GM23338 (cell line): ENCODE measurements around the gene CIAPIN1.

Experiments
- EZH2 ChIP-seq: fragments of 200-600 bp; sonication (generic); IDR thresholded peaks from one replicate; pipeline ENCODE4 v1.8.0; 2017; ENCODE audit warnings: antibody characterized with exemption, mild to moderate bottlenecking, low read depth; ENCODE audit not compliant: unreplicated experiment
- NANOG ChIP-seq: IDR thresholded peaks from 2 replicates; pipeline ENCODE4 v1.6.1; 2016; ENCODE audit warnings: antibody characterized with exemption, borderline replicate concordance
- POLR2AphosphoS5 ChIP-seq: IDR thresholded peaks from 2 replicates; pipeline ENCODE4 v1.6.1; 2016; ENCODE audit warnings: antibody characterized with exemption, low read depth
- TF ChIP-seq, protein P1 (sequence below), 2 experiments: fragments of 200-600 bp in 1 of 2; sonication (generic) in 1 of 2; conservative IDR thresholded peaks; 2 replicates each; pipeline versions ENCODE4 v1.5.1 to v1.6.1; 2016 to 2017; ENCODE audit warnings: antibody characterized with exemption in 2 of 2, low read depth in 2 of 2, mild to moderate bottlenecking in 2 of 2, moderate library complexity in 1 of 2
- TF ChIP-seq, protein P2 (sequence below): fragments of 250-450 bp; sonication (Bioruptor Pico); IDR thresholded peaks from 2 replicates; pipeline ENCODE4 v1.5.0; 2020; ENCODE audit warnings: mild to moderate bottlenecking, moderate library complexity
- TF ChIP-seq, protein P3 (sequence below): IDR thresholded peaks from one replicate; pipeline ENCODE4 v1.6.1; 2018; ENCODE audit warnings: antibody characterized with exemption; ENCODE audit not compliant: unreplicated experiment

DNA sequence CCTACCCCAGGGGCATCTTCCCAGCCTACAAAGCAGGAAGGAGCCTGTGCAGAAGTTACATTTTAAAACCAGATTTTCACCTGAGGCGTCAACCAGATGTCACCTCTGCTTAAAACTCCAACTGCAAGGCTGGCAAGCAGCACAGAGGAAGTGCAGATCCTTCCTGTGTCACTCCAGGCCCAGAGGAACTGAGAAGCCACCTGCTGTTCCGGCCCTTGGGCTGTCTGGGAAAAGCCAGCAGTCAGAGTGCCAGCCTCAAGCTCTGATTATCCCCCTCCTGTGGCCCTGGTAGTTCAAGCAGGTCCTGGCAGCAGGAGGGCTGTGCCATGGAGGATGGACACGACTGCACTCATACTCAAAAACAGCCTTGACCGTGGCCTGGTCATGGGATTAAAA is 25.5 kb upstream of the CIAPIN1 start:
- TF ChIP-seq, protein P1, sequence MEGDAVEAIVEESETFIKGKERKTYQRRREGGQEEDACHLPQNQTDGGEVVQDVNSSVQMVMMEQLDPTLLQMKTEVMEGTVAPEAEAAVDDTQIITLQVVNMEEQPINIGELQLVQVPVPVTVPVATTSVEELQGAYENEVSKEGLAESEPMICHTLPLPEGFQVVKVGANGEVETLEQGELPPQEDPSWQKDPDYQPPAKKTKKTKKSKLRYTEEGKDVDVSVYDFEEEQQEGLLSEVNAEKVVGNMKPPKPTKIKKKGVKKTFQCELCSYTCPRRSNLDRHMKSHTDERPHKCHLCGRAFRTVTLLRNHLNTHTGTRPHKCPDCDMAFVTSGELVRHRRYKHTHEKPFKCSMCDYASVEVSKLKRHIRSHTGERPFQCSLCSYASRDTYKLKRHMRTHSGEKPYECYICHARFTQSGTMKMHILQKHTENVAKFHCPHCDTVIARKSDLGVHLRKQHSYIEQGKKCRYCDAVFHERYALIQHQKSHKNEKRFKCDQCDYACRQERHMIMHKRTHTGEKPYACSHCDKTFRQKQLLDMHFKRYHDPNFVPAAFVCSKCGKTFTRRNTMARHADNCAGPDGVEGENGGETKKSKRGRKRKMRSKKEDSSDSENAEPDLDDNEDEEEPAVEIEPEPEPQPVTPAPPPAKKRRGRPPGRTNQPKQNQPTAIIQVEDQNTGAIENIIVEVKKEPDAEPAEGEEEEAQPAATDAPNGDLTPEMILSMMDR (conservative IDR thresholded peaks at IDR 0.05; ENCODE audit: low read depth in 2 of 2), result no peak
- TF ChIP-seq, protein P2, sequence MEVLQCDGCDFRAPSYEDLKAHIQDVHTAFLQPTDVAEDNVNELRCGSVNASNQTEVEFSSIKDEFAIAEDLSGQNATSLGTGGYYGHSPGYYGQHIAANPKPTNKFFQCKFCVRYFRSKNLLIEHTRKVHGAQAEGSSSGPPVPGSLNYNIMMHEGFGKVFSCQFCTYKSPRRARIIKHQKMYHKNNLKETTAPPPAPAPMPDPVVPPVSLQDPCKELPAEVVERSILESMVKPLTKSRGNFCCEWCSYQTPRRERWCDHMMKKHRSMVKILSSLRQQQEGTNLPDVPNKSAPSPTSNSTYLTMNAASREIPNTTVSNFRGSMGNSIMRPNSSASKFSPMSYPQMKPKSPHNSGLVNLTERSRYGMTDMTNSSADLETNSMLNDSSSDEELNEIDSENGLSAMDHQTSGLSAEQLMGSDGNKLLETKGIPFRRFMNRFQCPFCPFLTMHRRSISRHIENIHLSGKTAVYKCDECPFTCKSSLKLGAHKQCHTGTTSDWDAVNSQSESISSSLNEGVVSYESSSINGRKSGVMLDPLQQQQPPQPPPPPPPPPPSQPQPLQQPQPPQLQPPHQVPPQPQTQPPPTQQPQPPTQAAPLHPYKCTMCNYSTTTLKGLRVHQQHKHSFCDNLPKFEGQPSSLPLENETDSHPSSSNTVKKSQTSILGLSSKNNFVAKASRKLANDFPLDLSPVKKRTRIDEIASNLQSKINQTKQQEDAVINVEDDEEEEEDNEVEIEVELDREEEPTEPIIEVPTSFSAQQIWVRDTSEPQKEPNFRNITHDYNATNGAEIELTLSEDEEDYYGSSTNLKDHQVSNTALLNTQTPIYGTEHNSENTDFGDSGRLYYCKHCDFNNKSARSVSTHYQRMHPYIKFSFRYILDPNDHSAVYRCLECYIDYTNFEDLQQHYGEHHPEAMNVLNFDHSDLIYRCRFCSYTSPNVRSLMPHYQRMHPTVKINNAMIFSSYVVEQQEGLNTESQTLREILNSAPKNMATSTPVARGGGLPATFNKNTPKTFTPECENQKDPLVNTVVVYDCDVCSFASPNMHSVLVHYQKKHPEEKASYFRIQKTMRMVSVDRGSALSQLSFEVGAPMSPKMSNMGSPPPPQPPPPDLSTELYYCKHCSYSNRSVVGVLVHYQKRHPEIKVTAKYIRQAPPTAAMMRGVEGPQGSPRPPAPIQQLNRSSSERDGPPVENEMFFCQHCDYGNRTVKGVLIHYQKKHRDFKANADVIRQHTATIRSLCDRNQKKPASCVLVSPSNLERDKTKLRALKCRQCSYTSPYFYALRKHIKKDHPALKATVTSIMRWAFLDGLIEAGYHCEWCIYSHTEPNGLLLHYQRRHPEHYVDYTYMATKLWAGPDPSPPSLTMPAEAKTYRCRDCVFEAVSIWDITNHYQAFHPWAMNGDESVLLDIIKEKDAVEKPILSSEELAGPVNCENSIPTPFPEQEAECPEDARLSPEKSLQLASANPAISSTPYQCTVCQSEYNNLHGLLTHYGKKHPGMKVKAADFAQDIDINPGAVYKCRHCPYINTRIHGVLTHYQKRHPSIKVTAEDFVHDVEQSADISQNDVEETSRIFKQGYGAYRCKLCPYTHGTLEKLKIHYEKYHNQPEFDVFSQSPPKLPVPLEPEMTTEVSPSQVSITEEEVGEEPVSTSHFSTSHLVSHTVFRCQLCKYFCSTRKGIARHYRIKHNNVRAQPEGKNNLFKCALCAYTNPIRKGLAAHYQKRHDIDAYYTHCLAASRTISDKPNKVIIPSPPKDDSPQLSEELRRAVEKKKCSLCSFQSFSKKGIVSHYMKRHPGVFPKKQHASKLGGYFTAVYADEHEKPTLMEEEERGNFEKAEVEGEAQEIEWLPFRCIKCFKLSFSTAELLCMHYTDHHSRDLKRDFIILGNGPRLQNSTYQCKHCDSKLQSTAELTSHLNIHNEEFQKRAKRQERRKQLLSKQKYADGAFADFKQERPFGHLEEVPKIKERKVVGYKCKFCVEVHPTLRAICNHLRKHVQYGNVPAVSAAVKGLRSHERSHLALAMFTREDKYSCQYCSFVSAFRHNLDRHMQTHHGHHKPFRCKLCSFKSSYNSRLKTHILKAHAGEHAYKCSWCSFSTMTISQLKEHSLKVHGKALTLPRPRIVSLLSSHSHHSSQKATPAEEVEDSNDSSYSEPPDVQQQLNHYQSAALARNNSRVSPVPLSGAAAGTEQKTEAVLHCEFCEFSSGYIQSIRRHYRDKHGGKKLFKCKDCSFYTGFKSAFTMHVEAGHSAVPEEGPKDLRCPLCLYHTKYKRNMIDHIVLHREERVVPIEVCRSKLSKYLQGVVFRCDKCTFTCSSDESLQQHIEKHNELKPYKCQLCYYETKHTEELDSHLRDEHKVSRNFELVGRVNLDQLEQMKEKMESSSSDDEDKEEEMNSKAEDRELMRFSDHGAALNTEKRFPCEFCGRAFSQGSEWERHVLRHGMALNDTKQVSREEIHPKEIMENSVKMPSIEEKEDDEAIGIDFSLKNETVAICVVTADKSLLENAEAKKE (CRISPR knock-in tag), result no peak
- TF ChIP-seq EZH2, result no peak
- TF ChIP-seq, protein P3, sequence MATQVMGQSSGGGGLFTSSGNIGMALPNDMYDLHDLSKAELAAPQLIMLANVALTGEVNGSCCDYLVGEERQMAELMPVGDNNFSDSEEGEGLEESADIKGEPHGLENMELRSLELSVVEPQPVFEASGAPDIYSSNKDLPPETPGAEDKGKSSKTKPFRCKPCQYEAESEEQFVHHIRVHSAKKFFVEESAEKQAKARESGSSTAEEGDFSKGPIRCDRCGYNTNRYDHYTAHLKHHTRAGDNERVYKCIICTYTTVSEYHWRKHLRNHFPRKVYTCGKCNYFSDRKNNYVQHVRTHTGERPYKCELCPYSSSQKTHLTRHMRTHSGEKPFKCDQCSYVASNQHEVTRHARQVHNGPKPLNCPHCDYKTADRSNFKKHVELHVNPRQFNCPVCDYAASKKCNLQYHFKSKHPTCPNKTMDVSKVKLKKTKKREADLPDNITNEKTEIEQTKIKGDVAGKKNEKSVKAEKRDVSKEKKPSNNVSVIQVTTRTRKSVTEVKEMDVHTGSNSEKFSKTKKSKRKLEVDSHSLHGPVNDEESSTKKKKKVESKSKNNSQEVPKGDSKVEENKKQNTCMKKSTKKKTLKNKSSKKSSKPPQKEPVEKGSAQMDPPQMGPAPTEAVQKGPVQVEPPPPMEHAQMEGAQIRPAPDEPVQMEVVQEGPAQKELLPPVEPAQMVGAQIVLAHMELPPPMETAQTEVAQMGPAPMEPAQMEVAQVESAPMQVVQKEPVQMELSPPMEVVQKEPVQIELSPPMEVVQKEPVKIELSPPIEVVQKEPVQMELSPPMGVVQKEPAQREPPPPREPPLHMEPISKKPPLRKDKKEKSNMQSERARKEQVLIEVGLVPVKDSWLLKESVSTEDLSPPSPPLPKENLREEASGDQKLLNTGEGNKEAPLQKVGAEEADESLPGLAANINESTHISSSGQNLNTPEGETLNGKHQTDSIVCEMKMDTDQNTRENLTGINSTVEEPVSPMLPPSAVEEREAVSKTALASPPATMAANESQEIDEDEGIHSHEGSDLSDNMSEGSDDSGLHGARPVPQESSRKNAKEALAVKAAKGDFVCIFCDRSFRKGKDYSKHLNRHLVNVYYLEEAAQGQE, result no peak
- TF ChIP-seq POLR2AphosphoS5, result no peak
- no peak for TF ChIP-seq NANOG
